CD4-positive, alpha-beta T cell (primary cell): Measurements from ENCODE around the gene RANBP10. TPM values are rescaled to one million over a fixed set of nuclear protein-coding genes. Genes with fewer than 3 reads are reported as not detected.

Experiments used
- ATAC-seq: fragments of 200-7000 bp; cut with Tn5 transposase; one replicate; pipeline ENCODE4 v1.10.0; 2022; ENCODE audit warnings: mild to moderate bottlenecking; ENCODE audit not compliant: poor library complexity
- CTCF ChIA-PET: fragments of 350-600 bp; sonication (Branson Sonifier 250); formaldehyde crosslinking; loops from one replicate; lab custom pipeline; 2021; ENCODE audit warnings: antibody characterized with exemption, inconsistent platforms; lab: Charles Lee
- POLR2A ChIA-PET: fragments of 350-600 bp; sonication (Branson Sonifier 250); formaldehyde crosslinking; loops from one replicate; lab custom pipeline; 2021; ENCODE audit warnings: antibody characterized with exemption, inconsistent platforms; lab: Charles Lee
- DNase-seq, 14 experiments: peaks; one replicate each; pipeline ENCODE4 v3.0.0-alpha.2; 2013 to 2020; ENCODE audit warnings: mixed read lengths in 2 of 14
- H3K27ac ChIP-seq, 2 donors: one replicate each; pipeline versions ENCODE4 v1.5.1 to v1.7.0; 2013; ENCODE audit warnings: low read length in 2 of 2, low read depth in 1 of 2, mild to moderate bottlenecking in 1 of 2
- H3K27me3 ChIP-seq, 2 experiments: 1 replicate in 1 of 2; 2 replicates in 1 of 2; pipeline versions ENCODE4 v1.6.1 to v1.7.0; 2013; ENCODE audit warnings: low read length in 2 of 2, control low read depth in 1 of 2, mild to moderate bottlenecking in 1 of 2, moderate library complexity in 1 of 2; ENCODE audit not compliant: insufficient read depth in 2 of 2, control insufficient read depth in 1 of 2
- H3K36me3 ChIP-seq: one replicate; pipeline ENCODE4 v1.6.1; 2013; ENCODE audit warnings: low read length, control low read depth; ENCODE audit not compliant: insufficient read depth
- H3K4me1 ChIP-seq: one replicate; pipeline ENCODE4 v1.6.1; 2013; ENCODE audit warnings: low read length, control low read depth; ENCODE audit not compliant: insufficient read depth
- H3K4me3 ChIP-seq: one replicate; pipeline ENCODE4 v1.5.1; 2013; ENCODE audit warnings: mild to moderate bottlenecking, low read length, moderate library complexity
- H3K9me3 ChIP-seq, 2 experiments: 1 replicate in 1 of 2; 2 replicates in 1 of 2; pipeline versions ENCODE4 v1.6.1 to v1.7.0; 2013; ENCODE audit warnings: low read length in 2 of 2, mild to moderate bottlenecking in 2 of 2, control low read depth in 1 of 2, moderate library complexity in 1 of 2; ENCODE audit not compliant: control insufficient read depth in 1 of 2, insufficient read depth in 1 of 2
- H3K27ac Mint-ChIP-seq: one replicate; pipeline ENCODE4 v1.8.0; 2020; ENCODE audit warnings: mixed read lengths
- H3K27me3 Mint-ChIP-seq: one replicate; pipeline ENCODE4 v1.8.0; 2021; ENCODE audit warnings: mixed read lengths
- H3K36me3 Mint-ChIP-seq: one replicate; pipeline ENCODE4 v1.8.0; 2021; ENCODE audit warnings: low read depth, mixed read lengths
- H3K4me1 Mint-ChIP-seq: one replicate; pipeline ENCODE4 v1.8.0; 2021; ENCODE audit warnings: low read depth, mixed read lengths
- H3K4me3 Mint-ChIP-seq: one replicate; pipeline ENCODE4 v1.8.0; 2020; ENCODE audit warnings: mild to moderate bottlenecking, mixed read lengths
- H3K9me3 Mint-ChIP-seq: one replicate; pipeline ENCODE4 v1.8.0; 2020; ENCODE audit warnings: mixed read lengths
- CTCF ChIP-seq: fragments of 200-600 bp; IDR thresholded peaks from one replicate; pipeline ENCODE4 v1.8.0; 2022; ENCODE audit warnings: antibody characterized with exemption, mild to moderate bottlenecking
- intact Hi-C, 2 experiments: fragments of 100-400 bp; cut with DNase I in 1 of 2; cut with micrococcal nuclease in 1 of 2; formaldehyde crosslinking; loops; one replicate each; pipeline versions ENCODE4 v1.15.1 to v1.9.0; 2023 to 2025; cut with DNase I, micrococcal nuclease
- total RNA-seq, 174 experiments: library from RNA in 2 of 174; stranded (reverse) in 2 of 174; gene quantifications; one replicate each; pipeline ENCODE4 v1.2.3 and lab custom pipeline; 2021 to 2026

Gene RANBP10
- total RNA-seq, 2 experiments from 2014 or later: 12.0 to 13.6 TPM

GRCh38 chr16:67714522-67714921 is 91.8 kb downstream of the RANBP10 start:
- H3K36me3 ChIP-seq: no peaks in the 10 kb centered on the region
- H3K4me3 Mint-ChIP-seq: no peak overlapping the region
- H3K27ac Mint-ChIP-seq: no peak overlapping the region
- peaks cover 21% of the 10 kb centered on the region for H3K4me1 ChIP-seq
- H3K4me3 ChIP-seq: no peak overlapping the region
- peaks cover 25% of the 10 kb centered on the region for H3K4me1 Mint-ChIP-seq
- intact Hi-C loops: no loop called here
- H3K36me3 Mint-ChIP-seq: peaks cover 15% of the 10 kb centered on the region
- ChIA-PET POLR2A (no interaction called here), CTCF (interaction anchor here (0.7 to 1.0 kb wide), 2 partner anchors 224 to 233 kb away, joined by 3 read pairs; no protein-coding TSS in a partner anchor)
- no peaks in the 10 kb centered on the region for H3K9me3 Mint-ChIP-seq
- H3K9me3 ChIP-seq: no peaks in the 10 kb centered on the region
- H3K27ac ChIP-seq: no peak overlapping the region
- TF ChIP-seq CTCF: no peak
- no peaks in the 10 kb centered on the region for H3K27me3 ChIP-seq
- no peak for ATAC-seq
- no peak for DNase-seq
- H3K27me3 Mint-ChIP-seq: no peaks in the 10 kb centered on the region

DNA sequence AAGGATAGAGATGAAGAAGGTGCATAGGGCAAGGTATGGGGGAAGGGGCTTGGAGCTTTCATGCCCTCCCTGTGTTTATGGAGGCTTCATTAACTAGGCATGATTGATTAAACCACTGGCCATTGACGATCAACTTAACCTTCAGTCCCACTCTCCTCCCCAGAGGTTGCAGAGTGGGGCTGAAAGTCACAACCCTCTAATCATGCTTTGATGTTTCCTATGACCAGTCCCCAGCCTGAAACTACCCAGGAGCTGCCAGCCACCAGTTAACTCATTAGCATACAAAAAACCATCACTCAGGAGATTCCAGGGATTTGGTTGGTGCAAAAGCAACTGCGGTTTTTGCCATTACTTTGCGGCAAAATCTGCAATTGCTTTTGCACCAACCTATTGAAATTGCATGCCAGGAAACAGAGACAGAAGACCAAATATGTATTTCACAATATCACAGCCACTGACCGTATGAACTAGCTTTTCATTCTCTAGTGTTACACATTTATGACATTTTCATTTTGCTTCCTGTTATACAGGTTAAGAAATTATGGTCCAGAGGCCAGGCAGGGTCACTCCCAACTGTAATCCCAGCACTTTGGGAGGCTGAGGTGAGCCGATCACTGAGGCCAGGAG is 92.6 kb downstream of the RANBP10 start:
- Histone ChIP-seq H3K4me3 (no peak overlapping the region), H3K27ac (no peak overlapping the region), H3K27me3 (no peaks in the 10 kb centered on the region), H3K36me3 (no peaks in the 10 kb centered on the region), H3K9me3 (no peaks in the 10 kb centered on the region), H3K4me1 (peaks cover 18% of the 10 kb centered on the region)
- Mint-ChIP-seq H3K27ac (no peak overlapping the region), H3K9me3 (no peaks in the 10 kb centered on the region), H3K4me3 (no peak overlapping the region), H3K27me3 (no peaks in the 10 kb centered on the region), H3K36me3 (peaks cover 9% of the 10 kb centered on the region), H3K4me1 (peaks cover 18% of the 10 kb centered on the region)
- POLR2A ChIA-PET: no interaction called here
- TF ChIP-seq CTCF: no peak
- DNase-seq (no peak), ATAC-seq (no peak)
- CTCF ChIA-PET: interaction anchor here (1.0 kb wide), 1 partner anchor 232 kb away, joined by 3 read pairs; no protein-coding TSS in a partner anchor
- intact Hi-C loops: no loop called here

GRCh38 chr16:67710607-67711006 is 95.8 kb downstream of the RANBP10 start:
- no peaks in the 10 kb centered on the region for H3K27me3 Mint-ChIP-seq
- Histone ChIP-seq H3K36me3 (no peaks in the 10 kb centered on the region), H3K9me3 (no peaks in the 10 kb centered on the region), H3K27ac (no peak overlapping the region), H3K27me3 (no peaks in the 10 kb centered on the region), H3K4me1 (peaks cover 3% of the 10 kb centered on the region), H3K4me3 (no peak overlapping the region)
- TF ChIP-seq CTCF: no peak
- no peaks in the 10 kb centered on the region for H3K9me3 Mint-ChIP-seq
- ATAC-seq (no peak), DNase-seq (no peak)
- H3K27ac Mint-ChIP-seq: no peak overlapping the region
- H3K4me1 Mint-ChIP-seq: peaks cover 6% of the 10 kb centered on the region
- POLR2A ChIA-PET: no interaction called here
- H3K4me3 Mint-ChIP-seq: no peak overlapping the region
- peaks cover 9% of the 10 kb centered on the region for H3K36me3 Mint-ChIP-seq
- intact Hi-C loops: no loop called here
- CTCF ChIA-PET: no interaction called here
